Measurements from ENCODE around the gene PDZD2. TPM values are rescaled to one million over a fixed set of nuclear protein-coding genes. Genes with fewer than 3 reads are reported as not detected.

The PDZD2 gene
- total RNA-seq, 1 experiment from 2014 or later, result 0.37 TPM

DNA sequence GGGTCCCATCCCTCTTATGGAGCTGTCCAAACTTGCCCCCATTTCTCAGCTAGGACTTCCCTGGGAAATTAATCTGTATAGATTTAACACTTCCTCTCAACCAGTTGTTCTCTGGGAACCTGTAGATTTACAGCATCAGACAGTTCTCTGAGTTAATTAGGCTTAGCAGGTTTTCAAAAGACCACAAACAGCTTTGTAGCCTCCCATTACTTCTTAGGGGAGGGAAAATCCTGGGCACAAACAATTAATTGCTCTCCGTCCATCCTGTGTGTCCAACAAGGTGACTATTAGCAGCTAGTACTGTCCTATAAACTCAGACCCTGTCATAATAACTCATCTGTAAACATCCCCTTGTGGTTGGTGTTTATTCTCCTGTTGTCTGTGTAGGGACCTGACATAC lies 337.2 kb downstream of the PDZD2 start:
- intact Hi-C loops (cut with micrococcal nuclease), result no loop called here
- Histone ChIP-seq H3K27me3 (ENCODE audit: insufficient read depth, low read length) (no peaks in the 10 kb centered on the region), H3K79me2 (ENCODE audit: insufficient read depth, low read length) (no peaks in the 10 kb centered on the region), H4K20me1 (ENCODE audit: insufficient read depth) (no peaks in the 10 kb centered on the region), H3K36me3 (ENCODE audit: control insufficient read depth in 1 of 2, insufficient read depth in 2 of 2, low read length in 2 of 2) (no peaks in the 10 kb centered on the region), H3K4me1 (ENCODE audit: control insufficient read depth in 1 of 2, insufficient read depth in 2 of 2, low read length in 2 of 2) (peaks cover 0 to 4% of the 10 kb centered on the region in 2 experiments; a peak in 2 of 4 replicates), H3K4me2 (ENCODE audit: low read length) (no peak overlapping the region), H2AFZ (ENCODE audit: low read depth, low read length, poor library complexity, severe bottlenecking) (no peak overlapping the region), H3K9me3 (ENCODE audit: control insufficient read depth in 1 of 2, insufficient read depth in 1 of 2, low read depth in 1 of 2, low read length in 2 of 2) (no peaks in the 10 kb centered on the region), H3K27ac (ENCODE audit: low read depth, low read length) (no peak overlapping the region), H3K9me2 (ENCODE audit: insufficient read depth) (no peaks in the 10 kb centered on the region), H3K4me3 (replicated peaks in 1 of 2; ENCODE audit: low read depth in 1 of 2, low read length in 2 of 2) (no peak overlapping the region), H3K9ac (ENCODE audit: low read length) (no peak overlapping the region)
- POLR2A ChIA-PET, result no interaction called here
- TF ChIP-seq POLR2AphosphoS5 (IDR thresholded peaks at IDR 0.05; ENCODE audit: low read depth, low read length) (no peak), EZH2phosphoT487 (IDR thresholded peaks at IDR 0.05; ENCODE audit: borderline replicate concordance) (no peak), ZNF274 (IDR thresholded peaks at IDR 0.05; ENCODE audit: low read depth, low read length) (no peak), POLR2A (IDR thresholded peaks at IDR 0.05; ENCODE audit: borderline replicate concordance, extremely low read depth, insufficient read depth, insufficient read length) (no peak), CBX3 (IDR thresholded peaks at IDR 0.05; ENCODE audit: low read depth) (no peak), ELF1 (IDR thresholded peaks at IDR 0.05; ENCODE audit: borderline replicate concordance, low read depth) (no peak), JUND (IDR thresholded peaks at IDR 0.05) (no peak), CEBPB (IDR thresholded peaks at IDR 0.05; ENCODE audit: low read depth) (no peak), SP1 (IDR thresholded peaks at IDR 0.05; ENCODE audit: low read depth) (no peak), TCF7L2 (IDR thresholded peaks at IDR 0.05; ENCODE audit: borderline replicate concordance, extremely low read depth, insufficient read depth, insufficient read length) (no peak), SRF (IDR thresholded peaks at IDR 0.05; ENCODE audit: low read depth) (no peak), EZH2 (IDR thresholded peaks at IDR 0.05) (no peak), YY1 (IDR thresholded peaks at IDR 0.05; ENCODE audit: extremely low read depth, insufficient replicate concordance, low read depth, low read length) (no peak), ZFX (IDR thresholded peaks at IDR 0.05) (no peak), FOSL1 (IDR thresholded peaks at IDR 0.05; ENCODE audit: low read depth) (no peak), EGR1 (IDR thresholded peaks at IDR 0.05; ENCODE audit: low read depth) (no peak), RAD21 (IDR thresholded peaks at IDR 0.05; ENCODE audit: low read depth) (no peak)
- TF ChIP-seq, protein P1, sequence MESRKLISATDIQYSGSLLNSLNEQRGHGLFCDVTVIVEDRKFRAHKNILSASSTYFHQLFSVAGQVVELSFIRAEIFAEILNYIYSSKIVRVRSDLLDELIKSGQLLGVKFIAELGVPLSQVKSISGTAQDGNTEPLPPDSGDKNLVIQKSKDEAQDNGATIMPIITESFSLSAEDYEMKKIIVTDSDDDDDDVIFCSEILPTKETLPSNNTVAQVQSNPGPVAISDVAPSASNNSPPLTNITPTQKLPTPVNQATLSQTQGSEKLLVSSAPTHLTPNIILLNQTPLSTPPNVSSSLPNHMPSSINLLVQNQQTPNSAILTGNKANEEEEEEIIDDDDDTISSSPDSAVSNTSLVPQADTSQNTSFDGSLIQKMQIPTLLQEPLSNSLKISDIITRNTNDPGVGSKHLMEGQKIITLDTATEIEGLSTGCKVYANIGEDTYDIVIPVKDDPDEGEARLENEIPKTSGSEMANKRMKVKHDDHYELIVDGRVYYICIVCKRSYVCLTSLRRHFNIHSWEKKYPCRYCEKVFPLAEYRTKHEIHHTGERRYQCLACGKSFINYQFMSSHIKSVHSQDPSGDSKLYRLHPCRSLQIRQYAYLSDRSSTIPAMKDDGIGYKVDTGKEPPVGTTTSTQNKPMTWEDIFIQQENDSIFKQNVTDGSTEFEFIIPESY (IDR thresholded peaks at IDR 0.05; ENCODE audit: extremely low read depth, insufficient replicate concordance, low read length), result no peak
- TF ChIP-seq, protein P2, sequence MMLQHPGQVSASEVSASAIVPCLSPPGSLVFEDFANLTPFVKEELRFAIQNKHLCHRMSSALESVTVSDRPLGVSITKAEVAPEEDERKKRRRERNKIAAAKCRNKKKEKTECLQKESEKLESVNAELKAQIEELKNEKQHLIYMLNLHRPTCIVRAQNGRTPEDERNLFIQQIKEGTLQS (IDR thresholded peaks at IDR 0.05), result no peak
- TF ChIP-seq, protein P3, sequence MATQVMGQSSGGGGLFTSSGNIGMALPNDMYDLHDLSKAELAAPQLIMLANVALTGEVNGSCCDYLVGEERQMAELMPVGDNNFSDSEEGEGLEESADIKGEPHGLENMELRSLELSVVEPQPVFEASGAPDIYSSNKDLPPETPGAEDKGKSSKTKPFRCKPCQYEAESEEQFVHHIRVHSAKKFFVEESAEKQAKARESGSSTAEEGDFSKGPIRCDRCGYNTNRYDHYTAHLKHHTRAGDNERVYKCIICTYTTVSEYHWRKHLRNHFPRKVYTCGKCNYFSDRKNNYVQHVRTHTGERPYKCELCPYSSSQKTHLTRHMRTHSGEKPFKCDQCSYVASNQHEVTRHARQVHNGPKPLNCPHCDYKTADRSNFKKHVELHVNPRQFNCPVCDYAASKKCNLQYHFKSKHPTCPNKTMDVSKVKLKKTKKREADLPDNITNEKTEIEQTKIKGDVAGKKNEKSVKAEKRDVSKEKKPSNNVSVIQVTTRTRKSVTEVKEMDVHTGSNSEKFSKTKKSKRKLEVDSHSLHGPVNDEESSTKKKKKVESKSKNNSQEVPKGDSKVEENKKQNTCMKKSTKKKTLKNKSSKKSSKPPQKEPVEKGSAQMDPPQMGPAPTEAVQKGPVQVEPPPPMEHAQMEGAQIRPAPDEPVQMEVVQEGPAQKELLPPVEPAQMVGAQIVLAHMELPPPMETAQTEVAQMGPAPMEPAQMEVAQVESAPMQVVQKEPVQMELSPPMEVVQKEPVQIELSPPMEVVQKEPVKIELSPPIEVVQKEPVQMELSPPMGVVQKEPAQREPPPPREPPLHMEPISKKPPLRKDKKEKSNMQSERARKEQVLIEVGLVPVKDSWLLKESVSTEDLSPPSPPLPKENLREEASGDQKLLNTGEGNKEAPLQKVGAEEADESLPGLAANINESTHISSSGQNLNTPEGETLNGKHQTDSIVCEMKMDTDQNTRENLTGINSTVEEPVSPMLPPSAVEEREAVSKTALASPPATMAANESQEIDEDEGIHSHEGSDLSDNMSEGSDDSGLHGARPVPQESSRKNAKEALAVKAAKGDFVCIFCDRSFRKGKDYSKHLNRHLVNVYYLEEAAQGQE (IDR thresholded peaks at IDR 0.05; ENCODE audit: low read depth), result no peak
- ATAC-seq (no peak), DNase-seq (ENCODE audit: low read depth, low spot score) (no peak)
- RAD21 ChIA-PET (ENCODE audit: low non-redundant PET in 1 of 2, low total read pairs in 2 of 2, uncharacterized antibody in 2 of 2, unreplicated experiment in 2 of 2), result no interaction called here
- CTCF ChIA-PET, result no interaction called here
- BruUV-seq (replicated peaks), result no TSS peak
